Left lobe of liver (tissue), 2 donors: ENCODE measurements around the gene CREBZF. TPM values are rescaled to one million over a fixed set of nuclear protein-coding genes. Genes with fewer than 3 reads are reported as not detected.
"Not testable (repeated sequence)": the region's sequence is repeated elsewhere in the genome, so short reads cannot be mapped to it uniquely, and the experiment has no call there.

ENCODE experiments used
- ATAC-seq: fragments of 200-7000 bp; cut with Tn5 transposase; one replicate; pipeline ENCODE4 v1.9.1; 2020; ENCODE audit warnings: mild to moderate bottlenecking, moderate library complexity
- DNase-seq: peaks from one replicate; pipeline ENCODE4 v3.0.0-alpha.2; 2020; ENCODE audit warnings: low spot score
- total RNA-seq: library from RNA; stranded (reverse); gene quantifications from one replicate; pipeline ENCODE4 v1.2.1, GENCODE V29; 2021
- donor health status: DM: no; HTN: no; CAD: no; lungs with moderate emphysema.
- donor health status: DM: no; HTN: yes; CAD: no.

Gene CREBZF
- total RNA-seq, 1 donor from 2014 or later = 18.8 TPM

DNA sequence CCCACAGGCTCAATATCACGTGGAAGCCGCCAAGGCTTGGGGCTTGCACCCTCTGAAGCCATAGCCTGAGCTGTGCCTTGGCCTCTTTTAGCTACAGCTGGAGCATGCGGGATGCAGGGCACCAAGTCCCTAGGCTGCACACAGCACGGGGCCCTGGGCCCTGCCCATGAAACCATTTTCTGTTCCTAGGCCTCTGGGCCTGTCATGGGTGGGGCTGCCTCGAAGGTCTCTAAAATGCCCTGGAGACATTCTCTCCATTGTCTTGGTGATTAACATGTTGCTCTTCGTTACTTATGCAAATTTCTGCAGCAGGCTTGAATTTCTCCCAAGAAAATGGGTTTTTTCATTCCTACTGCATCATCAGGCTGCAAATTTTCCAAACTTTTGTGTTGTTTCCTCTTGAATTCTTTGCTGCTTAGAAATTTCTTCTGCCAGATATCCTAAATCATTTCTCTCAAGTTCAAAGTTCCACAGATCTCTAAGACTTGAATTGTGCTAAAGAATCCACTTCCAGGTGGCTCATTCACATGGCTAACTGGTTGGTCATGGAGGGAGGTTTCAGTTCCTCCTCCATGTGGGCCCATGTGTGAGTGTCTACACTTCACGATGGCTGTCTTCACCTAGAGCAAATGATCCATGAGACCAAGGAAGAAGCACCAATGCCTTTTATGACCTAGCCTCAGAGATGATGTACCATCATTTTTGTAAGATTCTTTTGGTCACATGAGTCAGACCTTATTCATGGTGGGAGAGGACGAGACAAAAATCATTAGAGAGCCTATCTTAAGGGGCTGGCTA, 7.4 kb upstream of the CREBZF start:
- ATAC-seq (no peak), DNase-seq (no peak)

DNA sequence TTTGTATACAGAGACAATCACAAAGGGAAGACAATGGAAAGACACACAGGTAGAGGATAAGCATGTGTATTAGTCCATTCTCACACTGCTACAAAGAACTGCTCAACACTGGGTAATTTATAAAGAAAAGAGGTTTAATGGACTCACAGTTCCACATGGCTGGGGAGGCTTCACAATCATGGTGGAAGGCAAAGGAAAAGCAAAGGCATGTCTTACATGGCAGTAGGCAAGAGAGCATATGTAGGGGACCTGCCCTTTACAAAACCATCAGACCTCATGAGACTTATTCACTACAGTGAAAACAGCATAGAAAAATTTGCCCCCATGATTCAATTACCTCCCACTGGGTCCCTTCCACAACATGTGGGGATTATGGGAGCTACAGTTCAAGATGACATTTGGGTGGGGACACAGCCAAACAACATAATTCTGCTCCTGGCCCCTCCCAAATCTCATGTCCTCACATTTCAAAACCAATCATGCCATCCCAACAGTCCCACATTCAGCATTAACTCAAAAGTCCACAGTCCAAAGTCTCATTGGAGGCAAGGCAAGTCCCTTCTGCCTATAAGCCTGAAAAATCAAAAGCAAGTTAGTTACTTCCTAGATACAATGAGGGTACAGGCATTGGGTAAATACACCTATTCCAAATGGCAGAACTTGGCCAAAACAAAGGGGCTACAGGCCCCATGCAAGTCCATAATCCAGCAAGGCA, 6.2 kb upstream of the CREBZF start:
- DNase-seq = not testable (repeated sequence)
- ATAC-seq = peak; percentile 81

- ATAC-seq (no peak), DNase-seq (no peak)
These were observed 3.2 kb upstream of the CREBZF start for GRCh38 chr11:85668157-85668556.

DNA sequence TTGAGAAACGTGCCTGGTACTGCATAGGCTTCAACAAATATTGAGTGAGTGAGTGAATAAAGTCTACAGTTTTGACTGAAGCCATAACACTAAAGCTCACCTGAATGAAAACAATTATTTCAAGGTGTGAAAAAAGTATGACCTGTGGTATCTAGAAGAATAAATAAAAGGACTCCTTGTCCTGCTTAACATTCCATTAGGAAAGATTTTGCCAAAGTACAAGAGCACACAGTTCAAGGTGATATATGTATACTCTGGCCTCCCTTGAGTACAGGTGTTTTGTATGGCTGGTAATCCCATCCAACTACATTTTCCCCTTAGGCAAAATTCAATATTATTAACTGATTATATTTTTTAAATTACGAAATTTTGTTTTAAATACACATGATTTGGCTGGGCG, 1.8 kb upstream of the CREBZF start:
- no peak for ATAC-seq
- DNase-seq = no peak

GRCh38 chr11:85665733-85666132, 804 bp upstream of the CREBZF start:
- no peak for ATAC-seq
- DNase-seq = no peak

DNA sequence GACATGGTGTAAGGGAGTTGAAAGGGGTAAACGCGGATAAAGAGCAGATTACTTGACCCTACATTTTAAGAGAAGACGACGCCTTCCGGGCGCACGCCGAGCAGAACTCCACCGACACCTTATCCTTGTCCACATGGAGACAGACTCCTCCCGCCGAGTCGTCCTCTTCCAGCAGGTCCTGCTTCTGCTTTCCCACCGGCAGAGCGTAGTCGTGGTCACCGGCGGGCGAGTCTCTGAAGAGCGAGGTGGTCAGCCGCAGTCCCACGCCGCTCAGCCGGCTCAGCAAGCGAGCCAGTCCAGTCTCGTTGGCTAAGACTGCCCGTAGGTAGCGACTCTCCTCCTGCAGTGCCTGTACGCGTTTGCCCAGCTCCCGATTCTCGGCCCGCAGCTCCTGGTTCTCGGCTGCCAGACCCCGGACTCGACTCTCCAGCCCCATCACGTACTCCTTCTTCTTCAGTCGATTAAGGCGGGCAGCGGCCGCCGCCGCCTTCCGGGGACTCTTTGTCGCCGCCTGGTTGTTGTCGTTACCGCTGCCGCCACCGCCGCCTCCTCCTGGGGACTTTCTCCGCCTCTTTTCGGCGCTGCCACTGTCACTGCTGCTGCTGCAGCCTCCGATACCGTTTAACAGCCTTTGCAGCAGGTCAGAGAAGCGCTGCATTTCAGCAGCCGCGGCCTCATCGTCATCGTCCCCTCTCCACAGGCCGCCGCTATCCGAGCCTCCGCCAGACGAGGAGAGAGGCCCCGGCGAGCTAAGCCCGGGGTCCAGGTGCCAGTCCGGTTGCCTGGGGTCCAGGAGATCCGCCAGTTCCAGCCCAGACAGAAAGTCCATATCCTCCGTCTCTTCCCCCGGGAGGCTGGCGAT, 945 bp downstream of the CREBZF start:
- ATAC-seq (peak; percentile 79), DNase-seq (peak; percentile 82)

GRCh38 chr11:85663080-85663752, 1.7 kb downstream of the CREBZF start:
- DNase-seq (no peak), ATAC-seq (no peak)

DNA sequence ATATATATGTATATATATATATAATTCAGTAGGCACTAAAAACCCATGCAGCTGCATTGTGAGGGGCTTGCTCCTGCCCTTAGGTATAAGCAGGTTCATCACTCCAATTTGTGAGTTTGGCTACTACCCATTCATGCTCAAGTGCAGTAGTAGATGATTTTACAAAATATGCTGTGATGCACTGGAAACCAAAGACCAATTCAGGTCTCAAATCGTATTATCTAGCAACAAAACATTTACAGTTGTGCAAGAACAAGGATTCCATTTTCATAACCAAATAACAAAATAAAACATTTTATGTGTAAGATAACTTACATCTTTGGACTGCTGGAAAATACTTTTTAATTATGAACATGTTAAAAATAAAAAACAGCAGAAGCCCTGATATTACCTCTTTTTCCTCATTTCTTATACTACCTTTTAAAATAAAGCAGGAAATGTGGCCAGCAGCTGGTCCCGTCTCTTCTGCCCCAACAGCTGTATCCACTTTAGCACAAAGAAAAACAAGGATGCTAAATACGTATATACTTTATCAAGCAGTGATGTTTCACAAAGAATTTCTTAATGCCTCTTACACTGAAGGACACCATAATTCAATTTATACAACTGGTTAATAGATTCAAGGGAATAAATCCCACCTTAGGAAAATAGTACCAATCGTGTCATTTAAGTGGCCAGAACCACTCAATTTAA, 2.8 kb downstream of the CREBZF start:
- ATAC-seq (no peak), DNase-seq (no peak)

GRCh38 chr11:85658180-85658579, 6.7 kb downstream of the CREBZF start:
- DNase-seq (no peak), ATAC-seq (no peak)

- ATAC-seq (no peak), DNase-seq (no peak)
These were observed 8.2 kb downstream of the CREBZF start for GRCh38 chr11:85656777-85657176.

DNA sequence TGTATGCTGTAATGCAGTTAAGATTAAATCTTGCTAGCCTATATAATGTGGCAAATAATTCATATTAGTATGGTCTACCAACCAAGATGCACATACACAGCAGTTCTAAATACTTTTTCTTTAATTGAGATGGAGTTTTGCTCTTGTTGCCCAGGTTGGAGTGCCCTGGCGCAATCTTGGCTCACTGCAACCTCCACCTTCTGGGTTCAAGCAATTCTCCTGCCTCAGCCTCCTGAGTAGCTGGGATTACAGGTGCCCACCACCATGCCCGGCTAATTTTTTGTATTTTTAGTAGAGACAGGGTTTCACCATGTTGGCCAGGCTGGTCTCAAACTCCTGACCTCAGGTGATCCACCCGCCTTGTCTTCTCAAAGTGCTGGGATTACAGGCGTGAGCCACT, 10.6 kb downstream of the CREBZF start:
- not testable (repeated sequence) for ATAC-seq, DNase-seq

- ATAC-seq = no peak
- DNase-seq = no peak
These were observed 12.0 kb downstream of the CREBZF start for GRCh38 chr11:85652786-85653447.

DNA sequence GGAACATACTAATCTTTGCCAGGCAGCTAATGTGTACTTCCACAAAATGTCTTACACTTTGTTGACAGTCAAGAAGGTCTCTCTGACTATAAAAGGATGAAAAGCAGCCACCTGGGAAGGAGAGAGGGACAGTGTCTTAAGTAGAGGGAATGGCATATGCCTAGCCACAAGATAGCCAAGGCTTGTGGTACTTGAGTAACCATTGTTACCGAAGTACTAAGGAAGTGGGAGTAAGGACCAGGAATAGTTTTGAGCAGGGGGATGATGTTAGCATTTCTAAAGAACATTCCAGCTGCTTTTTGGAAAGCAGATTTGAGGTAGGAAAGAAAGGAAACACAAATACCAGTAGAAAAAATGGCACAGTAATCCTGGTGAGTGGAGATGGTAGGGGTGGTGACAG, 13.8 kb downstream of the CREBZF start:
- DNase-seq (no peak), ATAC-seq (no peak)

DNA sequence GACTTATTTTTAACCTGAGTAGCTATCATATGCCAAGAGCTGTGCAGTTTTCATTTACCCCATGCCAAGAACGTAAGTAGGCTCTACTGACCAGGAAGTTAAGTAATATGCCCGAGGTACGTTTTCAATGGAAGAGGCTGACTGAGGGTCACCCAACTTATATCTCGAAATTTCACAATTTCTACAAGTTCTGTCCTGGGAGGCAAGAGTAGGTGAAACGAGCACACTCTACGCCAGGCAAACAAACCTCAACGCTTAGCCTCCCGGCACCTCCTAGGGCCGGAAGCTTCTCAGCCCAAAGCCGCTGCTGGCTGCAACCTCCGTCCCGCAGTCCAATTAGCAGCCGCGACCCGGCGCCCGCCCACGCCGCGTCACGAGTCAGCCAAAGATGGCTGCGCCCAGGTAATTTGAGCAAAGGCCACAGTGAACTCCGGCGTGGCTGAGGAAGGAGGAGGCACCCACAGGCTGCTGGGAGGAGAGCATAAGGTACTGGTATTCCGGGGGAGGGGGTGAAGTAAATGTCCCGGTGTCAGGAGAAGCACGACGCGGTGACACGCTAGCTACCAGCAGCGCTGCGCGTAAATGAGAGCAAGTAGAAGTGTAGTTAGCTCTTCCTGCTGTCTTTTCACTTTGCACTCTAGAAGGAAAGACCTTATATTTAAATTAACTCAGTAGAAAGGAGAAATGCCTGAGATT, 17.2 kb downstream of the CREBZF start, which contains the start of gene TMEM126A:
Gene TMEM126A (plus strand): TSS at position 364 of the 696 bp plus-strand sequence. CDS start 2,289 bp downstream, outside the sequence.
- DNase-seq (peak; percentile 94), ATAC-seq (peak; percentile 99)

GRCh38 chr11:85647078-85647477, 17.9 kb downstream of the CREBZF start:
- DNase-seq = no peak
- no peak for ATAC-seq

- no peak for ATAC-seq
- DNase-seq = no peak
These were observed 21.7 kb downstream of the CREBZF start for GRCh38 chr11:85643191-85643614.

GRCh38 chr11:85634747-85635146, 30.2 kb downstream of the CREBZF start:
- no peak for ATAC-seq
- DNase-seq = no peak

GRCh38 chr11:85628771-85629341, 36.1 kb downstream of the CREBZF start:
- DNase-seq = no peak
- peak; percentile 36 for ATAC-seq
